ENCODE measurements around the gene PTPRB.

The PTPRB gene

DNA sequence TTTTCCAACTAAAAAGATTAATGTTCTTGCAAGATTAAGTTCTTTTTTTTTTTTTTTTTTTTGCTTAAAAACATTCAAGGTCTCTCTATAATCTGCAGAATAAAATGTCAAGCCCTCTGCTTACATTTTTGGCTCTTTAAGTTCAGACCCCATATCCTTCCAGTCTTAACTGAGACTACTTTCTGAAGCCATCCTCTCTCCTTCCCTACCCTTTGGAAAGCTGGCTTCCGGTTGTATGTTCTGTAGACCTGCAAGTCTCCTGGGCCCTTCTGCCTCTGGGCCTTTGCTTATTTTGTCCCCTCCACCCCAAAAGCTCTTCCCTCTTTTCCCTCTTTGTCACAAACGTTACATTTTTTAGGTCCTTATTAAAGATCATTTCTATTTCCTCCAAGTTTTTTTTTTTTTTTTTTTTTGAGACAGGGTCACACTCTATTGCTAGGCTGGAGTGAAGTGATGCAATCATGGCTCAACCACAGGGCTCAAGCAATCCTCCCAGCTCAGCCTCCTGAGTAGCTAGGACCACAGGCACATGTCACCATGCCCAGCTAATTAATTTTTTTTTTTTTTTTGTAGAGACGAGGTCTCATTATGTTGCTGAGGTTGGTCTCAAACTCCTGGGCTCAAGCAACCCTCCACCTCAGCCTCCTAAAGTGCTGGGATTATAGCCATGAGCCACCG, 46.5 kb downstream of the PTPRB start:
- DNase-seq: no peak

GRCh38 chr12:70590051-70590450, 47.2 kb downstream of the PTPRB start:
- peak; percentile 46 for DNase-seq

- no peak for DNase-seq
Measured at GRCh38 chr12:70584332-70584731, 52.9 kb downstream of the PTPRB start.

GRCh38 chr12:70583251-70583650, 54.0 kb downstream of the PTPRB start:
- DNase-seq: no peak

DNA sequence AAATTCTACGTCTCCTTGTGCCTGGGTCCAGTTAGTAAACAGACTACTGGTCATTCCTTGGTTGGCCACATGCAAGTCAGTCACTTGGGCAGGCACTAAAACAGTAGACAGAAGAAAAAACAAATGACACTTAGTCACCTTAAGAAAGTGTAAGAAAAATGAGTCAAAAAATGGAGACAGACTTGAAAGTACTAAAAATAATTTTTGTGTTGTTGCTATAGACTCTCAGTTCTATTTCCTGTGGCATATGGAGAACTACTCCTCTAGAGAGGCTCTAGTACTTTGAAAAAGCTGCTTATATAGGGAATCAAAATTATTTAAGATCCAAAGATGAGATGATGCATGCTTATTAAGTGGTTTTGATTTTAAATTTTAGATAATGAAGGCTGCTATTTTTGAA, 56.0 kb downstream of the PTPRB start:
- DNase-seq: no peak

DNA sequence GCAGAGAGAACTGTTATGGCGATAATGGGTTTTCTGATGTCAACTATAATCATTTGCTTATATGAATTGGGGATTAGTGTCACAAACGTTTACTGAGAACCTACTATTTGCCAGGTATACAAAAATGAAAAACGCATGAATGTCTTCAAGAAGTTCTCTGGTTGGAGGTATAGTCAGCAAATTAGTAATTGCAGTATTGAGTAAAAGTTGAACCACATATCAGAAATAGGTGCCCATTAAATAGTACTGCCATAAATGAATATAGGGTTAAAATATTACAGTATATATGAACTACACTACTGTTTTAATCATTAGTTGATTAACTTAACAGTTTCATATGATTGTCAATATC, 60.0 kb downstream of the PTPRB start:
- no peak for DNase-seq

DNA sequence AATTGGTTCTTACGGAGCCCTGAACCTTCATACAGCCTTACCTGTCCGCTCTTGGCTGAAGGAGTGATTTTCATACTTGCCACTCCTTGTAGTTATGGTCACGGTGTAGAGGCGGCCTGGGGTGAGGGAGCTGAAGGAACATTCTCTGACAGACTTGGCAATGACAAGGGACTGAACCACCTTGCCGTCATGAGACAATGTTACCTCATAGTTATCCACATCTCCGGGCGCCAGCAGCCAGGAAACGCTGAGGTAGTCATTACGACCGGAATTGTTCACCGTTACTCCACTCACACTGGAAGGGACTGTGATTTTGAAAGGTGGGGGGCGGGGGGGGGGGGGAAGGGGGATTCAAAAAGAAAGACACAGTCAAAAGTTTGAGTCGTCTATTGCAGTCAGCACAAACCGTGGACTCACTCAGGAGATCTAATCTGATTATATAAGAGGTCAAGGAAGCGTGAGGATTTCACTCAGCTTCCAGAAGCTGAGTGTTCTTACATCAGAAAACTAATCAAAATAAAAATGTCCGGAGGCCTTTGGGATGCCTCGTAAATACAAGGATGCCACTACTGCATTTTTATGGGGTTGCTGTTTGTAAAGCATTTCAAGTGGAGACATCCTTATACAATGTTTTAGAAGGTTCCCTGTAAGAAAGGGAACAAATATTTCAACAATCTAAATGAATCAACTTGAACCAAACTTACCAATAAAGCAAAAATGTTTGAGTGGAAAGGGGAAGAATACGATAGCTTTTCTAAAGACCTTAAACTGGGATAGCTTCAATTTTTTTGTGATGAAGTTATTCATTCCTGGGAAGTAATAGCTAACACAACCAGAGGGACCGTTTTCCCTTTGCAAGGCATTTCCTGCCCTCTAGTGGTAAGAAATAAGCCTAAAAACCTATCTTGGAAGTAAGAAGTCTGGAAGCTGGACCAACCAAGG, 60.6 kb downstream of the PTPRB start:
- DNase-seq: peak; percentile 59

- no peak for DNase-seq
Measured at GRCh38 chr12:70571705-70572268, 65.4 kb downstream of the PTPRB start.

- DNase-seq: no peak
Measured at GRCh38 chr12:70571029-70571428, 66.2 kb downstream of the PTPRB start.

- DNase-seq: no peak
Measured at GRCh38 chr12:70561550-70561949, 75.7 kb downstream of the PTPRB start.

DNA sequence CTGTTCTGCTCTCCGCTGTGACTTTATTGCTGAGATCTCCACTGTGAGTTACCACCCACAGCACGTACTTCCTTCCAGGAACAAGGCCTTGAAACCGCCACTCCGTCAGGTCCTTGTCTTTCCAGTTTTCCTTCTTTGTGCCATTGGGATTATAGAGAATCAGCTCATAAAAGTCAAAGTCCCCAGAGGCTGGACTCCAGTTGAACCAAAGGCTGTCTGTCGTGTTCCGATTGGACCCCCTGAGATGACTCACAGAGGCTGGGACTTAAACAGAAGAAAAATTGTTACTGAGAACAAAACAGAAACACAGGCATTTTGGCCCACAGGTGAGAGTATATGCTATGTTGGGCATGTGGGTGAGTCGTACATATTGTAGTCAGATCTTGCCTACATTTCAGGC, 76.6 kb downstream of the PTPRB start:
- DNase-seq: no peak

DNA sequence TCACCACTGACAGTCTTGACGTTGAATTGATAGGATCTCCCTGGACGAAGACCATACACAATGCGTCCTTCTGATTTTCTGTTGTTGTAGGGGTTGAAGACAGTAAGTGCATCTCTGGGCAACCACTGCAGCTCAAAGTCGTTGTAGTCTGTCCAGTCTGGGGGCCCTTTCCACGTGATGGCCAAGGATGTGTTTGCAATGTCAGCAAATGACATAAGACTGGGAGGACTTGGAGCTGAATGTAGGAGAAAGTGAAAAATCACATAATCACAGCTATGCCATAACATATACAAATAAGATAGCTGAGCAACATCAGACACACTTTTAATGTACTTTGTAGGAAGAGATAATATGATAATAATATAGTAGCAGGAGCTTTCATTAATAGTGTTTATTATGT, 77.8 kb downstream of the PTPRB start:
- no peak for DNase-seq

- DNase-seq: no peak
Measured at GRCh38 chr12:70557583-70558191, 79.5 kb downstream of the PTPRB start.

DNA sequence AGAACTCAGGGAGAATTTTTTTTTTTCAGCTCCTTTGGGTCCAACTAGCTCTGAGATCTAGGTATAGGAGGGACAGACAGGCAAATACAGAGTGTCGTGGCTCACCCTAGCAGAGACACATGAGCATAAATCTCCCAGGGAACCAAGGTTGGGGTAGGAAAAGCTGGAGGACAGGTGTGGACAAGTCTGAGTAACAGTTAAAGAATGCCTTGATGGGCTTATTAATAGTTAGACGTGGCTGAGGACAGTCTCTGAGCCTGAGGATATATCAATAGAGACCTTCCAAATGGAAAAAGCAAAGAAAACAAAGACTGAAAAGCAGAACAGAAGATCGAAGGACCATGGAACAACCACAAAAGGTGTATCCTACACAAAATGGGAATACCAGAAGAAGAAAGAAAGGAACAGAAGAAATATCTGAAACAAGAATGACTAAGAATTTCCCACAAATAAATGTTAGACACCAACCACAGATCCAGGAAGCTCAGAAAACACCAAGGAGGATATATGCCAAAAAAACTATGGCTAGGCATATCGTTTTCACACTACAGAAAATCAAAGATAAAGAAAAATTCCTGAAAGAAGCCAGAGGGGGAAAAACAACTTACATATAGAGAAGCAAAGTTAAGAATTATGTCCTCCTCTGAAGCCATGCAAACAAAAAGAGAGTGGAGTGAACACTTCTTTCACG, 80.9 kb downstream of the PTPRB start:
- no peak for DNase-seq

GRCh38 chr12:70555081-70555480, 82.1 kb downstream of the PTPRB start:
- DNase-seq: no peak

- DNase-seq: no peak
Measured at GRCh38 chr12:70553391-70553859, 83.8 kb downstream of the PTPRB start.

DNA sequence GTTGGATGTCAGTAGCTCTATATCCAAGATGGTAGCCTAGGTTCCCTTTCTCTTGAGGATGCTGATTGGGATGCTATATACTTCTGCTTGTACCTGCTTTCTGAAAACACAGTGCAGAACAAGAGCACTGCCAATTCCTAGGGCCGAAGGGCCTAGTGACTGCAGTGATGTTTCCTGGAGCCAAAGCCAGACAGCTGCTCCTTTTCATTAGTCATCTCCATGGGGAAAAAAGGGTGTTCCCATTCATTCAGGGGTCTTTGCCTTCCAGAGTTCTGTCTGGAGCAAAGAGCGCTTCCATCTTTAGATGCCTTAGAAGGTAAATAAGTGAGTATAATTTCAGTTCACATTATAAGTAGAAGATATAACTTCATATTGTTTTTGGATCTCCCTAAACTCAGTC, 85.5 kb downstream of the PTPRB start:
- DNase-seq: no peak

DNA sequence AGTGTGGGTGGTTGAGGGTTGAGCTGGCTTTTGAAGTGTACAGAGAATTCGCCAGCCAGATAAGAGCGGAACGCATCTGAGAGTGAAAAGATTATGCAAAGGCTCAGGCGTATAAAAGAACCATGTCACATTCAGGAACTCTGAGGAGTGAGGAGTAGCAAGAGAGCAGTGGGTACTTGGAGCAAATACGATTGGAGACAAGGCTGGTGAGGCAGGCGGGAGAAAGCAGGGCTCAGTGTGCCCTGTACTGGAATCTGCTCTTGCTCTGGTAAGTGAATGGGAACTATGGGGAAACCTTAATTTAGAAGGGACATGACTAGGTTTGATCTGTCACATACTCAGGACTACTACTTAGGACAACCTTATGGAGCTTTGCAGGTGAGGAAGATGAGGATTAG, 87.0 kb downstream of the PTPRB start:
- no peak for DNase-seq

DNA sequence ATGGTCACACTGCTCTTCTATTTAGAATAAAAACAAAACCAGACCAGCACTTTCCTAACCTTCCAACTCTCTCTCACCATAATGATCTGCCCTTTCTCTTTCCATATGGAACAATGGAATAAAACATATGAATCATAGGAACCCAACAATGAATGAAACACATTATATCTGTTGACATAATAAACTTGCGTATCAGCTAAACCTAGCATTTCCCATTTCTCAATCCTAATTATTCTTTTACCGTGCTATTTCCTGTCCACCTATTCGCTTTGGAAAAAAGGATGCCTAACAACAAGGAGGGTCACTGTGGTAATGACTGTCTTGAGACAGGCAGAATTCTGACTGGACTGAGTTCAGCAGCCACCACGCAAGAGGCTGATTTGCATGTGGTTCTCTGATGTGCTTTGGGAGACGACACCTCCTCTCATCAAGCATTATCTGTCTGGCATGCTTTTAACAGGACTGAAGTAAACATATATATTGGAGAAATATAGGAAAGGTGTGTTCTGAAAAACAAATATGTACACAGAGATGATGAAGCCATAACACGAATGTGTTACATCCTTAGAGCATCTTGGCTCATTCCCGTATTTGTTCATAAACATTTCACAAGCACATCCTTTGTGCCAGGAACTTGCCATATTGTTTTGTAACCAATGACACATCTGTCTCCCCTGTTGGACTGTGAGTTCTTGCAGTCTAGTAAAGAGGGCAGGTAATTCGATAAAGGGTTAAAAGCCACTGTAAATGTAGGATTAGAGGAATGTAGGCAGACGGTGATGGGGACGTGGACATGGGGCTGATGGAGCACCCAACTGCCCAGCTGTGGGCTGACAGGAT, 87.7 kb downstream of the PTPRB start:
- no peak for DNase-seq

DNA sequence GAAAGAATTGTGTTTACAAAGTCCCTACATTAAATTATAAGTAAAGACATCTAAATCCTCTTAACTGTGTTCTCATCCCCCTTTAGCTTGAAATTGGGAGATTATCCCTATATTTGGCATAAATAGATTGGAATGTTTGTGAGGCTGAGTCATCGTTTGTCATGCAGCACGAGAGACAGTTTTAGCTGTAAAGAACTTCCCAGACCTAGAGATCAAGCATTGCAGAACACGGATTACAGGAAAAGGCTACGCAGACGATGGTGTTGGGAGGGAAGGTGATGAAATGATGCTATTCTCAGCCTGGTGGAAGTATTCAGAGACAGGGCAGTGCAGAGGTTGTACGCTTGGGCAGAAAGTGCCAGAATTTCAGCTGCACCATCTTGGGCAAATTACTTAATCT, 93.8 kb downstream of the PTPRB start:
- no peak for DNase-seq

DNA sequence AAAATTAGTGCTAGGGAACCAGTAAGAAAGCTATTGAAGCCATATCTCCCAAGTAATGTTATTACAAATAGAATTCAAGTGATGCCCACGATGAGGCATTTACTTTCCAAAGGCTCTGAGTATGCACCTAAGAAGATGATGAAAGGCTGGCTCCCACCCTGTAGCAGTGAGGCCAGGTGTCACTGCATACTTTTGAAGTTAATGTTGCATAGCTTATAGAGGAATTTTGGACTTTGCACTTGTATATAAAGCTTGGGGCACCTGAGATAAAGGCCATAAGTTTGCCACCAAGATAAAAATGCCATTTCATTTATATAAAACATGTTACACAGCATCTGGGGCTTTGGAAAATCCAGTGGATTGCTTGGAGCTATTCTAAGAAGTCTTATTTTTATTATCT, 96.2 kb downstream of the PTPRB start:
- DNase-seq: no peak

DNA sequence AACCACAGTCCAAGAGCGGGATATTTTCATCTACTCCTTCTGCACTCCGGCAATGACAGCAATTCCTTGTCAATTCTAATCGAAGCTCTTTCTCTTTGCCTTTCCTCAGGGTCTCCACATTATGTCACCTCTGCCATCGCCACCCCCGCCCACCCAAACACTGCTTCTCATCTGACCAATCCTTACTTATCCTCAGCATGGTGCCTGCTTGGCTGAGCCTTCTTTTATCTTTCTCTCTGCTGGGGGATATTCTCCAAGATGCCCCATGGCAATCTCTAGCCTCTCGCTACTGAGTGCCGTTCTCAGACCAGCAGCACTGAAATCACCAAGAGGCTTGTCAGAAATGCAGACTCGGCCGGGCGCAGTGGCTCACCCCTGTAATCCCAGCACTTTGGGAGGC, 100.6 kb downstream of the PTPRB start:
- DNase-seq: no peak

Data from CD4-positive, alpha-beta T cell treated with Interleukin-17A for 1 hour (primary cell).